HG03457 (cell line): Measurements from ENCODE around the gene NANOS1.

Source experiments
- ATAC-seq: cut with Tn5 transposase; IDR thresholded peaks from one replicate; pipeline ENCODE4 v1.9.1; 2021; ENCODE audit warnings: moderate number of reproducible peaks; ENCODE audit not compliant: unreplicated experiment

NANOS1 gene

GRCh38 chr10:119055472-119055871 lies 26.0 kb downstream of the NANOS1 start:
- ATAC-seq: no peak

DNA sequence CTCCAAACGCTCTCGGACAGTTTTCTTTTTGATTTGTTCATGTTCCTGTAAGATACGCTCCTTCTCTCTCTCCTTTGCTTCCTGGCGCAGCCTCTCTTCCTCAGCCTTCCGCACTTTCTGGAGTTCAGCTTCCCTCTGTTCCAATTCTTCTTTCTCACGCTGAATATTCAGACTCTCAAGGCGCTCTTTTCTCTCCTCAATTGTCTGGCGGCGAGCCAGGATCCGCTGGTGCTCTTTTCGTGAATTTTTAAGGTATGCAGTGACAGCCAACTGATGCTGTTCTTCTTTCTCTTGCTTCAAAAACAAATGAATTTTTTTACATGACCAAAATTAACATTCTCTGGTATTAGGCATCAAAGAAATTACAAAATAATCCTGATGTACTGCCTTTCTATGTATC lies 28.5 kb downstream of the NANOS1 start:
- no peak for ATAC-seq

DNA sequence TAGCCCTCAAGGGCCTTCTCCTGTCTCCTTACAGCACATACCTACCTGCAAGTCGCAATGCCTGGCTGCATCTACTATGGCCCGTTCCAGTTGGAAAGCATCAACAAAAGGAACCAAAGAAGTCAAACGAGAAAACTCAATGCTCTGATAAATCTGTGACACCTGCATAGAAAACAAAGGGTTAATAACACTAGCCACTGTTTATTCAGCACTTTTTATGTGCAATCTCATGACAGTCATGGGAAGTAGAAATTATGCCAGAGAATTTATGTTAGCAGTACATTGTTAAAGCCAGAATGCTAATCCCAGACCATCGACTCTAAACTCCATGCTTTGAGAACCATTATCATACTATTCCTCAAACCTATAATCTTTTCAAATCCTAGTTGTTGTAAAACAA lies 30.0 kb downstream of the NANOS1 start:
- no peak for ATAC-seq

GRCh38 chr10:119060107-119060506 lies 30.6 kb downstream of the NANOS1 start:
- no peak for ATAC-seq

GRCh38 chr10:119061352-119061751 lies 31.8 kb downstream of the NANOS1 start:
- ATAC-seq: no peak

DNA sequence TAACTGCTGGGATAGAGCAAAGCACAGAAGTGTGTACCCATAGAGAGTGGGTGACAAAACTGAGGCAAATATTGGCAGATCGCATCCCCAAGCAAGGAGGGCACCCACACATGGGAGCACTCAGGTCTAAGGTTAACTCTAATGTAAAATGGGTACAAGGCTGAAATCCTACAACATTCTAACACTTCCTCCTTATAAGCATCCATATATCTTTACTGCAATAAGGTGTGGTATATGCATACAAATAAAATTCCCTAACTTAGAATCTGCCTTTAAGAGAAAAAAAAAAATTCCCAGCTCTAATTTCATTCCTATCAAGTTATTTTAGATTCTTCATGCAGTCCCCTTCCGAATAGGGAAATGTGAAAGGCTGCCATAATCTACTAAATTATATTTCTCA lies 32.4 kb downstream of the NANOS1 start:
- no peak for ATAC-seq

DNA sequence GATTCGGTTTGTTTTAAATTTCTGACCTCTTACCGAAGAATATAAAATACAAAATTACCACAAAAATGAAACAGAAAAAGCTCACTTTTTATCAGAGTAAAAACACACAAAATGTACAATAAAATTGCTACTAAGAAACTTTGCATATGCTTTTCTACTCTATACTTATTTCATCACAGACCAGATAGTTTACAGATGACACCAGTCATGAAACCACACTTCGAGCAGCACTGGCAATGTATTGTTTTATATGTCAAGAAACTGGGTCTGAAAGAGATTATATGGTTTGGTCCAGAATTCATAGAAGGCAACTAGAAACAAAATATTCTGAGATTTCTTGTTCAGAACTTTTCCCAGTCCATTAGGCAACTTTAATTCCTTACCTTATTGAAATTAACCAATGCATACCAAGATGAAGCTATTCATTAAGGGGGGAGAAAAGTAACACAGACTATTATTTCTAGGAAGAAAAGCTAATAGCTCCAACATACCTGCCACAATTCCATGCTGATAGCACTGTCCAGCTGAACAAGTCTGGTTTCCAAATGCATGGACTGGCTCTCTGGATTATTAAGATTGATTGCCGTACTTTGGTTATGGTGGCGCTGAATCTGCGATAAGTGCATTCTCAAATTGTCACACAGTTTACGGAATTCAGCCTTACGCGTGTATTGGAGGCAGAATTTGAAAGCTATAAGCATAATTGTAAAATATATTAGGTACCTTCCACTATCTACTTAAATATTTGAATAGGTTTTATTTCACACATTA lies 41.1 kb downstream of the NANOS1 start:
- ATAC-seq: no peak

GRCh38 chr10:119073584-119073983 lies 44.1 kb downstream of the NANOS1 start:
- no peak for ATAC-seq

DNA sequence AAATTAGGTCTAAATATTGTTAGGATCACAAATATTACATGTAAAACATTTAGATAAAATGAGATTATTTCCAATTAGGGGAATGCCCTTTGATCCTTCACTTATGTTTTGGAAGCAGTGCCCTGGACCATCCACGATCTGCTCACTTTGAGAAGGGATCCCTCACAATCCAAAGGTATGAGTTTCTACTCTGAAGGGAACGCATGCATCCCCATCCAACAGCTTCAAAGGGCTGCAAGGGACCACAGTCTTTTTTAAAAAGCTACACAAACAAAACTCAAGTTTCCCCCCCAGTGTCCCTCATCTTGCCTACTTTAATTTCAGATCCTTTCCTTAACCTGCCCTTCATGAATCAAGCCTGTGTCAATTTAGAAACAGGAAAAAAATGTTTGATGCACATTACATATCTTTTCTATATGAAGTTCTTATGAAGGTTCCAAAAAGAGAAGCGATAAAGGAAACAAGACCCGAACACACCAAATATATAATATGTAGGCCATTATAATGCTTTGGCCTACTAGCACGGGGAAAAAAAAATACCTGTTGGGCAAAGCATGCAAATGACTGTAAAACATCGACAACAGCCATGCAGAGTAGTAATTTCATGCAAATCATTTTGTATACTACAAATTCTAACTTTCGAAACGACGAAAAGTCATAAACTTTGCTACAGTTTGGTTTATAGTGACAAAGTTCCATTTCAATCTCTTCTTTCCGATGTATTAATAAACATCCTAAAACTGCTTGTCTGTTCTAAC lies 49.1 kb downstream of the NANOS1 start:
- ATAC-seq: no peak

DNA sequence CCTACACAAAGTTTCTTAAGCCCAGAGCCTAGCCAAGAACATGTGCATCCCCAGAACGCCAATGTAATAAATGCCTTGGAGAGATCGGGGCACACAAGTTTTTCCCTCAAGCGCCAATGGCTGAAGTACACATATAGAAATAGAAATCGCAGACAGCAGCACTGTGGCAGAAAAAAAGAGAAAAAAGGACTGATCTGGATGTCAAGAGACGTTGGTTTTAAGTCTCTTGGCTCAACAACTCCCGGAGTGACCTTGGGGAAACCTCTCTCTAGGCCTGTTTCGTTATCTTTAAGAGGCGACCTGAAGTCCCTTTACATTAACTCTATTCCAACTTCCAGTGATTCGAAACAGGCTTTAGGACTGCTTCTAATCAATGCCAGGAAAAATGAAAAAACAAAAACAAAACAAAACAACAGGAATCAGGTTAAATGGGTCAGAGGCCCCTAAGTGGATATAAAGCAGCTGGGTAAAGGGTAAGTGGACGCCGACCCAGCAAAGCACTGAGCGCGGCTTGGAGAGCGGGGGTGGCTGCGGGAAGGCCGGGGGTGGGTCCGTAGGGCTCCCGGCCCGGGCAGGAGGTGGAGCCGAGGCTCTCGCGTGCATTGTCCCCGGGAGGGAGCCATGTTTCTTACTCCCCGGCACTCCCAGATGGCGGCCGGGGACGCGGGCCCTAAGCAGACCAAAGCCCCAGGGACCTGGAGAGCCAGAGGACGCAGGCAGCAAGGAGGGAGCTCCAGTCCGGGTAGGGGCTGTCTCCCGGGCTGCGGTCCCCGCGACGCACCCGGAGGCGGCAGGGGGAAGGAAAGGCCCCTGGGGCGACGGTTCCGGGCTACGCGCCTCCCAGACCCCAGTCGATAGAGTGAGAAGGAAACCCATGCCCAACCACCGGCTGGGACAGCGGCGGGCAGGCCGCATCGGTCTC lies 50.3 kb downstream of the NANOS1 start:
- ATAC-seq: peak; percentile 58

DNA sequence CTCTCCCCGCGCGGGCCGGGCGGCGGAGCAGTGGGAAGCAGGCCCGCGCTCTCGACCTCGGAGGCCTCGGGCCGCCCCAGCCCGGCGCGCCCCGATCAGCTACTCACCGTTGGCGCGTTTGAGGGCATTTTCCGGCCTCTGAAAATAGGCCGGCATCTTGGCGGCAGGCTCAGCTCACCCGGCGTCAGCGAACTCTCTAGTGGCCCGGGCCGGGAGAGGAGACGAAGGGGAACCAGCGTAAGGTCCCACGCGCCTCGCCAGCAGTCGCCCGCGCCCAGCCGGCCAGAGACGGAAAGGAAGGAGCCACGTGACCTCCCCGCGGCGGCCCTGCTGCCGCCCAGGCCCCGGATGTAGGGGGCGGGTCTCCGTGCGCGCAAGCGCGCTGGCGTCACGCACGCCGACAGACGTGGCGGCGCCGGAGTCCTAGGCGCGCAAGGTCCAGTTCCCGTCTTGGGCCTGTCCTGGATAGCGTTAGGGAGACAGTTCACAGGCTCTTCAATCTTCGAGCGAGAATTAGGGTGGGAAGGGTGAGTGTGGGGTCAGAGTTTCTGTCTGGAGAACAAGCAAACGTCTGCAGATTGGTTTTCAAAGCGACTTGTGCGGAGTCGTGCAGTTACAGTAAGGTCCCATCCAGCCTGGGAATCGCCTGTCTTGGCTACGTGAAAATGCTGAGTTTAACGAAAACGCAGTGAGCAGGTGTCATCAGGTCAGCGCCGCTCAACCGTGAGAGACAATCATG lies 51.2 kb downstream of the NANOS1 start, which contains the start of gene EIF3A:
Gene EIF3A, minus strand, starts transcription at position 297 of the 739 bp plus-strand sequence. Its CDS starts 141 bp downstream, at position 156.
- peak; percentile 71 for ATAC-seq
